Karpas-422 (cell line): ENCODE data around the gene HAPSTR1. TPM values are rescaled to one million over a fixed set of nuclear protein-coding genes. Genes with fewer than 3 reads are reported as not detected.
"Not testable (repeated sequence)": the region's sequence is repeated elsewhere in the genome, so short reads cannot be mapped to it uniquely, and the experiment has no call there.

Source experiments
- DNase-seq: peaks from one replicate; pipeline ENCODE4 v3.0.0-alpha.2; 2015
- H2AFZ ChIP-seq: fragments of 200-600 bp; sonication (generic); 2 replicates; pipeline ENCODE4 v1.6.1; 2014; ENCODE audit warnings: antibody characterized with exemption, low read length, mixed read lengths
- H3K27ac ChIP-seq: fragments of 200-600 bp; sonication (generic); 2 replicates; pipeline ENCODE4 v1.5.1; 2014; ENCODE audit warnings: mild to moderate bottlenecking, low read length, moderate library complexity
- H3K27me3 ChIP-seq: fragments of 200-600 bp; sonication (generic); 2 replicates; pipeline ENCODE4 v1.6.1; 2014; ENCODE audit warnings: low read length, mixed read lengths
- H3K36me3 ChIP-seq: fragments of 200-600 bp; sonication (generic); 2 replicates; pipeline ENCODE4 v1.6.1; 2014; ENCODE audit warnings: low read length, mixed read lengths; ENCODE audit not compliant: insufficient read depth
- H3K4me1 ChIP-seq: fragments of 200-600 bp; sonication (generic); 2 replicates; pipeline ENCODE4 v1.6.1; 2014; ENCODE audit warnings: mild to moderate bottlenecking, low read length, mixed read lengths
- H3K4me2 ChIP-seq: fragments of 200-600 bp; sonication (generic); 2 replicates; pipeline ENCODE4 v1.6.1; 2014; ENCODE audit warnings: low read length, low read depth, mild to moderate bottlenecking; ENCODE audit not compliant: poor library complexity, severe bottlenecking
- H3K4me3 ChIP-seq: fragments of 200-600 bp; sonication (generic); 2 replicates; pipeline ENCODE4 v1.5.1; 2014; ENCODE audit warnings: mild to moderate bottlenecking, antibody characterized with exemption, low read length, mixed read lengths
- H3K79me2 ChIP-seq: fragments of 200-600 bp; sonication (generic); 2 replicates; pipeline ENCODE4 v1.6.1; 2014; ENCODE audit warnings: mild to moderate bottlenecking, low read length, mixed read lengths
- H3K9ac ChIP-seq: fragments of 200-600 bp; sonication (generic); 2 replicates; pipeline ENCODE4 v1.6.0; 2014; ENCODE audit warnings: low read length
- H3K9me2 ChIP-seq: fragments of 200-600 bp; sonication (generic), shearing (Covaris generic); replicated peaks from 2 replicates; pipeline ENCODE4 v1.6.0; 2014; ENCODE audit warnings: mild to moderate bottlenecking, low read length, moderate library complexity; ENCODE audit not compliant: insufficient read depth
- H3K9me3 ChIP-seq: fragments of 300-700, 200-600 bp; sonication (generic); 2 replicates; pipeline ENCODE4 v1.6.1; 2014; ENCODE audit warnings: low read length, mixed read lengths
- H4K20me1 ChIP-seq: fragments of 200-600 bp; sonication (generic); 2 replicates; pipeline ENCODE4 v1.6.1; 2014; ENCODE audit warnings: mild to moderate bottlenecking, antibody characterized with exemption, low read length, low read depth; ENCODE audit not compliant: insufficient read depth
- total RNA-seq: library from RNA; depleted of rRNA; stranded (reverse); fragments of >200 nt; shearing (Covaris generic); gene quantifications from 2 replicates; pipeline ENCODE4 v1.2.3, GENCODE V29; 2014; ENCODE audit warnings: low replicate concordance; rRNA removed

The HAPSTR1 gene, protein sequence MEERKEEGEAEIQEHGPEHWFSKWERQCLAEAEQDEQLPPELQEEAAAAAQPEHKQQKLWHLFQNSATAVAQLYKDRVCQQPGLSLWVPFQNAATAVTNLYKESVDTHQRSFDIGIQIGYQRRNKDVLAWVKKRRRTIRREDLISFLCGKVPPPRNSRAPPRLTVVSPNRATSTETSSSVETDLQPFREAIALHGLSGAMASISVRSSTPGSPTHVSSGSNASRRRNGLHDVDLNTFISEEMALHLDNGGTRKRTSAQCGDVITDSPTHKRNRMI
- total RNA-seq, result 45.1 and 51.2 TPM in 2 replicates

DNA sequence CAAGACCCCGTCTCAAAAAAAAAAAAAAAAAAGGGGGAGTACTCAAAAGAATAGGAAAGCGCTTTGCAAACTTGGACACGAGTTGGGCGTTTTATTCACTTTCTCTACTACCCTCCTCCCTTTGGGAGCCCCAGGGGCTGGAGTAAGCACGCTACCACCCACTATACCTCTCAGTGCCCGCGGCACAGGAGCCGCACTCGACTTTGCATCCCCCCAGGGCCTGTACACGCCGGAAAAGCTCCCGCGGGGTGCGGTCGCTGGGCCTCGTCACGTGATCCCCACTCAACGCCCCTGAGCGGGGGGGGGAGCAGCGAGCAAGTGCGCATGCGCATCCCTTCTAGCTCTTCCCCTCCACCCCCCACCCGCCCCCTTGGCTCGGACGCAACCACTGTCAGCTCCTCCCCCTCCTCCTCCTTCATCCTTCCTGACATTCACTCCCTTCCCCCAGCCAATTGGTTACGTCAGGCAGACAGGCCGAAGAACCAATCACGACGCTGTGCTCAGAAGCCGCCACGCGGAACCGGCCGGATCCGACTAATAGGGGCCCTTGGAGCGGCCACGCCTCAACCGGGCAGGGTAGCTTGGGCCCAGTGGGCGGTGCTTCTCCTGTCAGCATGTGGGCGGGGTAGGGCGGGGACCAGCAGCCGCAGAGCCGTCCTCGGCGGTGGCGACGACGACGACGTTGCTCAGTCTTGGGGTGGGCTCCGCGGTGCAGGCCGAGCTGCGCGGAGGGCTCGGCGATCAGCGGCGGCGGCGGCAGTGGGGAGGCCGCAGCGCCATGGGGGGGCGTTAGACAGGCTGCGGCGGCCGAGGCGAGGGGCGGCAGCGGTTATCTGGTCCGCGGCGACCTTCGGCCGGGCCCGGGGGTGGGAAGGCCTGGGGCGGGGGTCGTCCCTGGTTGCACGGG lies at the start of gene HAPSTR1:
Gene HAPSTR1, plus strand, starts transcription at position 685 of the 907 bp plus-strand sequence. CDS start 401 bp downstream, outside the sequence.
- Histone ChIP-seq H3K27me3 (no peaks in the 10 kb centered on the region), H4K20me1 (peaks cover 30% of the 10 kb centered on the region), H3K4me3 (peak within 1 kb of the TSS; percentile 87), H2AFZ (peak within 1 kb of the TSS; percentile 87), H3K27ac (peak within 1 kb of the TSS; percentile 72), H3K36me3 (peaks cover 28% of the 10 kb centered on the region; the same call in 1 of the 2 replicates), H3K9ac (peak within 1 kb of the TSS; percentile 95), H3K79me2 (peaks cover 45% of the 10 kb centered on the region), H3K9me3 (no peaks in the 10 kb centered on the region), H3K4me2 (peak within 1 kb of the TSS; percentile 89), H3K9me2 (no peaks in the 10 kb centered on the region), H3K4me1 (peaks cover 40% of the 10 kb centered on the region)
- peak; percentile 100 for DNase-seq

GRCh38 chr16:9042533-9042932 lies 48.9 kb upstream of the HAPSTR1 start:
- Histone ChIP-seq H3K27ac (no peak overlapping the region), H3K79me2 (no peaks in the 10 kb centered on the region), H3K9me3 (no peaks in the 10 kb centered on the region), H3K36me3 (no peaks in the 10 kb centered on the region), H3K27me3 (no peaks in the 10 kb centered on the region), H3K9ac (no peak overlapping the region), H3K4me1 (no peaks in the 10 kb centered on the region), H3K4me3 (no peak overlapping the region), H4K20me1 (no peaks in the 10 kb centered on the region), H2AFZ (no peak overlapping the region), H3K4me2 (no peak overlapping the region), H3K9me2 (no peaks in the 10 kb centered on the region)
- DNase-seq, result no peak

DNA sequence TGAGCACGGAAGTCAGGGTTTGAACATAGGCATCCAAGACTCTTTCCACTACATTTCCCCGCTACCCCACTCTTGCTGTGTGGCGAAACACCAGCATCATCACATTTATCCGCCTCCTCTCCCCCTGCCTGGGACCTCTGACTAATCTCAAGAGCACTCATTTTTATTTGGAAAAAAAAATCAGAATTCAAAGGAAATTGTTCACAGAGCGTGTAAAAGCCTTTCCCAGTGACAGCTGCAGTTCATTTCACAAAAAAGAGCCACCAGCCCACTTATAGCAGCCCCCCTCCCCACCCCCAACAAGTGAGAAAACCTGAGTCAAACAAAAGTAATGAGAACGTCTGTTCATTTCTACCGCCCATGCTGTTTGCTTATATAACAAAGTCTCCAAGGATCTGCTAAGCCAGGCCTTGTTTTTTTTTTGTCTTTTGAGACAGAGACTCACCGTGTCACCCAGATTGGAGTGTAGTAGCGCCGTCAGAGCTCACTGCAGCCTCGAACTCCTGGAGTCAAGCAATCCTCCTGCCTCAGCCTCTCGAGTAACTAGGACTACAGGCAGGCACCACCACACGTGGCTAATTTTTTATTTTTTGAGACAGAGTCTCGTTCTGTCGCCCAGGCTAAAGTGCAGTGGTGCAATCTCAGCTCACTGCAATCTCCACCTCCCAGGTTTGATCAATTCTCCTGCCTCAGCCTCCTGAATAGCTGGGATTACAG lies 48.3 kb upstream of the HAPSTR1 start:
- H3K27me3 ChIP-seq, result no peaks in the 10 kb centered on the region
- no peaks in the 10 kb centered on the region for H3K36me3 ChIP-seq
- peaks cover 4% of the 10 kb centered on the region; the same call in 1 of the 2 replicates for H3K4me1 ChIP-seq
- no peaks in the 10 kb centered on the region for H3K9me3 ChIP-seq
- H3K4me2 ChIP-seq, result no peak overlapping the region
- no peaks in the 10 kb centered on the region for H4K20me1 ChIP-seq
- no peaks in the 10 kb centered on the region for H3K79me2 ChIP-seq
- no peak overlapping the region for H3K4me3 ChIP-seq
- DNase-seq, result no peak
- no peaks in the 10 kb centered on the region for H3K9me2 ChIP-seq
- H3K9ac ChIP-seq, result no peak overlapping the region
- no peak overlapping the region for H3K27ac ChIP-seq
- no peak overlapping the region for H2AFZ ChIP-seq

- not testable (repeated sequence) for H3K4me3 ChIP-seq, DNase-seq, H3K79me2 ChIP-seq, H3K4me1 ChIP-seq, H3K27me3 ChIP-seq, H3K27ac ChIP-seq, H4K20me1 ChIP-seq, H3K4me2 ChIP-seq, H3K9ac ChIP-seq, H3K9me2 ChIP-seq, H2AFZ ChIP-seq, H3K9me3 ChIP-seq, H3K36me3 ChIP-seq
Observed at GRCh38 chr16:9045562-9045961, 45.9 kb upstream of the HAPSTR1 start.

DNA sequence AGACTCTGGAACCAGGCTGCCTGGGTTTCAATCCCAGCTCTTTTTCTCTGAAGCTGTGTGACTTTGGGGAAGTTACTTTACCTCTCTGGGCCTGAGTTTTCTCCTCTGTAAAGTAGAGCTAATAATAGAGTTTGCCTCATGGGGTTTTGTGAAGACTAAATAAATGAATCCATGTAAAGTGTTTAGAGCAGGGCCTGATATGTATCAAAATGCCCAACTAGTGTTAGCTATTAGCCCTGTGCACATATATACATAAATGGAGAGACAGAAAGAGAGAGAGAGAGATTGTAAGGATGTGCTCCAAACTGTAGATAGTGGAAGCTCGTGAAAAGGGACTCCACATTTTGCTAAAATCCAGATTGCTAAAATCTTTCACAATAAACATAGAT lies 44.8 kb upstream of the HAPSTR1 start:
- no peaks in the 10 kb centered on the region for H4K20me1 ChIP-seq
- no peaks in the 10 kb centered on the region for H3K9me3 ChIP-seq
- H2AFZ ChIP-seq, result no peak overlapping the region
- no peak overlapping the region for H3K4me3 ChIP-seq
- peaks cover 5% of the 10 kb centered on the region; the same call in 1 of the 2 replicates for H3K4me1 ChIP-seq
- H3K79me2 ChIP-seq, result no peaks in the 10 kb centered on the region
- no peaks in the 10 kb centered on the region for H3K27me3 ChIP-seq
- no peak for DNase-seq
- no peak overlapping the region for H3K9ac ChIP-seq
- no peaks in the 10 kb centered on the region for H3K36me3 ChIP-seq
- H3K4me2 ChIP-seq, result no peak overlapping the region
- H3K9me2 ChIP-seq, result no peaks in the 10 kb centered on the region
- H3K27ac ChIP-seq, result no peak overlapping the region

GRCh38 chr16:9047689-9048301 lies 43.6 kb upstream of the HAPSTR1 start:
- Histone ChIP-seq H3K4me2 (no peak overlapping the region), H3K4me3 (no peak overlapping the region), H3K9me3 (no peaks in the 10 kb centered on the region), H3K9me2 (no peaks in the 10 kb centered on the region), H3K4me1 (peaks cover 5% of the 10 kb centered on the region; the same call in 1 of the 2 replicates), H3K9ac (no peak overlapping the region), H3K36me3 (no peaks in the 10 kb centered on the region), H3K27me3 (no peaks in the 10 kb centered on the region), H3K79me2 (no peaks in the 10 kb centered on the region), H4K20me1 (no peaks in the 10 kb centered on the region), H3K27ac (no peak overlapping the region), H2AFZ (no peak overlapping the region)
- DNase-seq, result peak; percentile 54

DNA sequence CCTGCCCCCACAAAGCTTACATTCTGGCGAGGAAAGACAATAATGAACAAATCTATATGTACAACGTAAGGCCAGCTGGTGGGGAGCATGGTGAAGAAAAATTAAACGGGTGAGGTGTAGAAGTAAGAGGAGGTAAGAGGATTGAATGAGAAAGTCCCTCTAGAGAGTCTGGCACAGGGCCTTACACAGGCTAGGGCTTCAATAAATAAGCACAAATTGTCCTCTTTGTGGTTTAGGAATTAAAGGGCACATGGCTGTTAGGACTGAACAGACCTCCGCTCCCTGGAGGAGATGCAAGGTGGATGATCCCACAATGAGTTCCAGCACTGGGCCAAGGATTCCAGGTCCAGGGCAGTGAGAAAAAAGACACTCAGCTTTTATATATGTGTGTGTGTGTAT lies 43.1 kb upstream of the HAPSTR1 start:
- Histone ChIP-seq H4K20me1 (no peaks in the 10 kb centered on the region), H3K9me3 (no peaks in the 10 kb centered on the region), H3K4me1 (peaks cover 5% of the 10 kb centered on the region; the same call in 1 of the 2 replicates), H3K79me2 (no peaks in the 10 kb centered on the region), H3K9me2 (no peaks in the 10 kb centered on the region), H3K9ac (no peak overlapping the region), H2AFZ (no peak overlapping the region), H3K36me3 (no peaks in the 10 kb centered on the region), H3K27ac (no peak overlapping the region), H3K27me3 (no peaks in the 10 kb centered on the region), H3K4me3 (no peak overlapping the region), H3K4me2 (no peak overlapping the region)
- no peak for DNase-seq
